GM18951 (cell line): ENCODE measurements around the gene BMX.

Experiments used
- POLR2A ChIP-seq: IDR thresholded peaks from 4 replicates; pipeline ENCODE4 v1.6.1; 2011; ENCODE audit warnings: mild to moderate bottlenecking; ENCODE audit not compliant: insufficient read length, insufficient read depth; ENCODE audit errors: extremely low read depth
- in situ Hi-C: fragments of 300-500 bp; cut with MboI; formaldehyde crosslinking; loops from one replicate; pipeline ENCODE4 v1.12.0; 2022; ENCODE audit warnings: low sequenced_read_pairs, mixed read lengths, inconsistent platforms; ENCODE audit not compliant: unreplicated experiment

The BMX gene

GRCh38 chrX:15500497-15500966 lies at the start of gene BMX:
Gene BMX, plus strand, starts transcription at chrX:15500807. Its CDS starts 7,547 bp downstream, at chrX:15508354.
- TF ChIP-seq POLR2A, result no peak
- in situ Hi-C loops, result no loop called here

- no peak for TF ChIP-seq POLR2A
- in situ Hi-C loops, result no loop called here
These were observed 48.7 kb upstream of the BMX start for GRCh38 chrX:15451913-15452312.

- TF ChIP-seq POLR2A, result no peak
- in situ Hi-C loops, result loop anchor here (10.0 kb wide), 1 partner anchor 120 kb away; no protein-coding TSS in a partner anchor
These were observed 35.9 kb upstream of the BMX start for GRCh38 chrX:15464704-15465103.

- no peak for TF ChIP-seq POLR2A
- in situ Hi-C loops, result loop anchor here (10.0 kb wide), 1 partner anchor 121 kb away; no protein-coding TSS in a partner anchor
These were observed 35.3 kb upstream of the BMX start for GRCh38 chrX:15465347-15465746.

GRCh38 chrX:15465896-15466651 lies 34.5 kb upstream of the BMX start:
- in situ Hi-C loops, result loop anchor here (10.0 kb wide), 1 partner anchor 121 kb away; no protein-coding TSS in a partner anchor
- no peak for TF ChIP-seq POLR2A

- no peak for TF ChIP-seq POLR2A
- in situ Hi-C loops, result loop anchor here (10.0 kb wide), 1 partner anchor 123 kb away; no protein-coding TSS in a partner anchor
These were observed 32.6 kb upstream of the BMX start for GRCh38 chrX:15468036-15468435.

GRCh38 chrX:15469613-15470012 lies 31.0 kb upstream of the BMX start:
- in situ Hi-C loops, result loop anchor here (10.0 kb wide), 1 partner anchor 125 kb away; no protein-coding TSS in a partner anchor
- no peak for TF ChIP-seq POLR2A

- in situ Hi-C loops, result no loop called here
These were observed 29.6 kb upstream of the BMX start for GRCh38 chrX:15471028-15471427.

GRCh38 chrX:15472531-15472930 lies 28.1 kb upstream of the BMX start:
- no peak for TF ChIP-seq POLR2A
- in situ Hi-C loops, result no loop called here

More at GRCh38 chrX:15471028-15471427, 29.6 kb upstream of the BMX start:
- no peak for TF ChIP-seq POLR2A

GRCh38 chrX:15474028-15474427 lies 26.6 kb upstream of the BMX start:
- in situ Hi-C loops, result no loop called here
- TF ChIP-seq POLR2A, result no peak

- in situ Hi-C loops, result no loop called here
- TF ChIP-seq POLR2A, result no peak
These were observed 25.6 kb upstream of the BMX start for GRCh38 chrX:15475021-15475420.

GRCh38 chrX:15475486-15475885 lies 25.1 kb upstream of the BMX start:
- in situ Hi-C loops, result no loop called here
- TF ChIP-seq POLR2A, result no peak

GRCh38 chrX:15483891-15484290 lies 16.7 kb upstream of the BMX start:
- TF ChIP-seq POLR2A, result no peak
- in situ Hi-C loops, result no loop called here

- no peak for TF ChIP-seq POLR2A
- in situ Hi-C loops, result no loop called here
These were observed 8.1 kb upstream of the BMX start for GRCh38 chrX:15492469-15492868.
